Right atrium auricular region (tissue), 2 donors: ENCODE results near the gene GRK1. TPM values are rescaled to one million over a fixed set of nuclear protein-coding genes. Genes with fewer than 3 reads are reported as not detected.
"Not testable (repeated sequence)": the region's sequence is repeated elsewhere in the genome, so short reads cannot be mapped to it uniquely, and the experiment has no call there.

Experiments
- DNase-seq: peaks from one replicate; pipeline ENCODE4 v3.0.0-alpha.2; 2019; ENCODE audit warnings: low spot score
- H3K27ac ChIP-seq, 2 donors: fragments of 200-600 bp; sonication (generic); 1 replicate in 1 of 2; 2 replicates in 1 of 2; pipeline ENCODE4 v1.5.1; 2016 to 2019
- H3K27me3 ChIP-seq, 2 donors: fragments of 200-600 bp; sonication (generic); one replicate each; pipeline versions ENCODE4 v1.5.1 to v1.6.0; 2017 to 2019
- H3K36me3 ChIP-seq: fragments of 200-600 bp; sonication (generic); one replicate; pipeline ENCODE4 v1.5.1; 2016
- H3K4me1 ChIP-seq, 2 donors: fragments of 200-600 bp; sonication (generic); one replicate each; pipeline versions ENCODE4 v1.5.1 to v1.6.0; 2017 to 2019
- H3K4me3 ChIP-seq, 2 donors: fragments of 200-600 bp; sonication (generic); 1 replicate in 1 of 2; 2 replicates in 1 of 2; pipeline ENCODE4 v1.5.1; 2017 to 2019; ENCODE audit warnings: mild to moderate bottlenecking in 1 of 2, moderate library complexity in 1 of 2
- H3K9me3 ChIP-seq, 2 donors: fragments of 200-600 bp; sonication (generic); one replicate each; pipeline ENCODE4 v1.5.1; 2019
- CTCF ChIP-seq, 2 donors: fragments of 200-600 bp; sonication (generic); IDR thresholded peaks; one replicate each; pipeline ENCODE4 v1.5.1; 2019; ENCODE audit warnings: antibody characterized with exemption in 2 of 2
- total RNA-seq, 2 donors: library from RNA; depleted of rRNA; stranded (reverse); fragments of >200 nt; gene quantifications; one replicate each; pipeline ENCODE4 v1.1.0, GENCODE V29; 2016

The GRK1 gene
- total RNA-seq, 2 donors from 2014 or later: not detected

- DNase-seq, H3K9me3 ChIP-seq: not testable (repeated sequence)
- peak in 1 of 2 donors; percentile 48 for TF ChIP-seq CTCF (IDR thresholded peaks at IDR 0.05)
Observed at GRCh38 chr13:113621498-113621897, 45.5 kb upstream of the GRK1 start.

GRCh38 chr13:113621986-113622550 is 45.0 kb upstream of the GRK1 start:
- DNase-seq, H3K27ac ChIP-seq, H3K9me3 ChIP-seq, H3K4me3 ChIP-seq, H3K27me3 ChIP-seq: not testable (repeated sequence)
- Histone ChIP-seq H3K36me3 (peaks cover 21% of the 10 kb centered on the region), H3K4me1 (peaks cover 0 to 10% of the 10 kb centered on the region in 2 donors)

More at GRCh38 chr13:113621498-113621897, 45.5 kb upstream of the GRK1 start:
- H3K27me3 ChIP-seq, H3K4me3 ChIP-seq, H3K27ac ChIP-seq: not testable (repeated sequence)
- Histone ChIP-seq H3K4me1 (peaks cover 0 to 16% of the 10 kb centered on the region in 2 donors), H3K36me3 (peaks cover 21% of the 10 kb centered on the region)

GRCh38 chr13:113622791-113623490 is 44.1 kb upstream of the GRK1 start:
- DNase-seq: no peak

GRCh38 chr13:113623491-113624234 is 43.4 kb upstream of the GRK1 start:
- Histone ChIP-seq H3K4me1 (no peaks in the 10 kb centered on the region), H3K27ac (no peak overlapping the region), H3K36me3 (peaks cover 21% of the 10 kb centered on the region), H3K9me3 (no peaks in the 10 kb centered on the region), H3K27me3 (no peaks in the 10 kb centered on the region), H3K4me3 (no peak overlapping the region)
- no peak for TF ChIP-seq CTCF (IDR thresholded peaks at IDR 0.05)
- no peak for DNase-seq

More at GRCh38 chr13:113622791-113623490, 44.1 kb upstream of the GRK1 start:
- TF ChIP-seq CTCF (IDR thresholded peaks at IDR 0.05): no peak
- Histone ChIP-seq H3K9me3 (no peaks in the 10 kb centered on the region), H3K4me1 (peaks cover 0 to 1% of the 10 kb centered on the region in 2 donors), H3K27ac (no peak overlapping the region), H3K4me3 (no peak overlapping the region), H3K27me3 (no peaks in the 10 kb centered on the region), H3K36me3 (peaks cover 21% of the 10 kb centered on the region)

GRCh38 chr13:113624235-113624587 is 42.8 kb upstream of the GRK1 start:
- Histone ChIP-seq H3K9me3 (no peaks in the 10 kb centered on the region), H3K36me3 (peaks cover 21% of the 10 kb centered on the region), H3K4me3 (no peak overlapping the region), H3K27me3 (no peaks in the 10 kb centered on the region), H3K27ac (no peak overlapping the region), H3K4me1 (no peaks in the 10 kb centered on the region)
- no peak for DNase-seq
- TF ChIP-seq CTCF (IDR thresholded peaks at IDR 0.05): no peak

GRCh38 chr13:113624640-113625304 is 42.2 kb upstream of the GRK1 start:
- not testable (repeated sequence) for H3K9me3 ChIP-seq, H3K4me3 ChIP-seq, DNase-seq, H3K4me1 ChIP-seq, H3K27me3 ChIP-seq, H3K27ac ChIP-seq
- H3K36me3 ChIP-seq: peaks cover 21% of the 10 kb centered on the region
